Measurements from ENCODE around the gene GH2. TPM values are rescaled to one million over a fixed set of nuclear protein-coding genes. Genes with fewer than 3 reads are reported as not detected.
"Not testable (repeated sequence)": the region's sequence is repeated elsewhere in the genome, so short reads cannot be mapped to it uniquely, and the experiment has no call there.

Gene GH2
- total RNA-seq, 4 donors from 2014 or later, result not detected

DNA sequence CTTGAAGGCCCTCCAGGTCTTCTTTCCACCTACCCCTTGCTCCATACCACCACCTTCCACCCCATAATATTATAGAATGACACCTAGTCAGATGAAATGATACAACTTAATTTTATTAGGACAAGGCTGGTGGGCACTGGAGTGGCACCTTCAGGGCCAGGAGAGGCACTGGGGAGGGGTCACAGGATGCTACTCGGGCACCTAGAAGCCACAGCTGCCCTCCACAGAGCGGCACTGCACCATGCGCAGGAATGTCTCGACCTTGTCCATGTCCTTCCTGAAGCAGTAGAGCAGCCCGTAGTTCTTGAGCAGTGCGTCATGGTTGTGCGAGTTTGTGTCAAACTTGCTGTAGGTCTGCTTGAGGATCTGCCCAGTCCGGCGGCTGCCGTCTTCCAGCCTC is 13.1 kb upstream of the GH2 start:
- H3K27ac ChIP-seq; H3K4me1 ChIP-seq; H3K9me3 ChIP-seq; intact Hi-C loops (cut with DNase I; ENCODE audit: low total_unique reads); in situ Hi-C loops (cut with MboI; ENCODE audit: low sequenced_read_pairs in 4 of 4); H3K4me3 ChIP-seq; H3K36me3 ChIP-seq; DNase-seq; H3K27me3 ChIP-seq; ATAC-seq: not testable (repeated sequence)

DNA sequence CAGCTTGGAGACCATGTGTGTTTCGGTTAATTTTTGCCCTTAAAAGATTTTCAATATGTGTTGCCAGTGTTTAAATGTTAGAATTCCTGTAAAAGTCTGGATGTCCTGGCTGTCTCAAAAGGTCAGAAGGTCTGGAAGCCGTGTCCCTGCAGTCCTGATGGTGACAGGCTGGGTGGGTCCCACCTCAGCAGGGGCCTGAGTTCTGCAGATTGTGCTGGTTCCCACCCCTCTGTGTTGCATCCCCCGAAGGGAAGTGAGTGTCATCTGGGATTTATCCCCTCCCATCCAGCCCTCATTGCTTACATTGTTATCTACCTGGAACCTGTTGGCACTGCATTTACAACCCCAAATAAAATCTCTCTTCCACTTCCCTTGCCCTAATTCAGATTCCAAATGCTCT is 12.3 kb upstream of the GH2 start:
- H3K27ac ChIP-seq; ATAC-seq; H3K9me3 ChIP-seq; H3K27me3 ChIP-seq; DNase-seq; H3K36me3 ChIP-seq; H3K4me3 ChIP-seq; H3K4me1 ChIP-seq; in situ Hi-C loops (cut with MboI; ENCODE audit: low sequenced_read_pairs in 4 of 4); intact Hi-C loops (cut with DNase I; ENCODE audit: low total_unique reads): not testable (repeated sequence)

DNA sequence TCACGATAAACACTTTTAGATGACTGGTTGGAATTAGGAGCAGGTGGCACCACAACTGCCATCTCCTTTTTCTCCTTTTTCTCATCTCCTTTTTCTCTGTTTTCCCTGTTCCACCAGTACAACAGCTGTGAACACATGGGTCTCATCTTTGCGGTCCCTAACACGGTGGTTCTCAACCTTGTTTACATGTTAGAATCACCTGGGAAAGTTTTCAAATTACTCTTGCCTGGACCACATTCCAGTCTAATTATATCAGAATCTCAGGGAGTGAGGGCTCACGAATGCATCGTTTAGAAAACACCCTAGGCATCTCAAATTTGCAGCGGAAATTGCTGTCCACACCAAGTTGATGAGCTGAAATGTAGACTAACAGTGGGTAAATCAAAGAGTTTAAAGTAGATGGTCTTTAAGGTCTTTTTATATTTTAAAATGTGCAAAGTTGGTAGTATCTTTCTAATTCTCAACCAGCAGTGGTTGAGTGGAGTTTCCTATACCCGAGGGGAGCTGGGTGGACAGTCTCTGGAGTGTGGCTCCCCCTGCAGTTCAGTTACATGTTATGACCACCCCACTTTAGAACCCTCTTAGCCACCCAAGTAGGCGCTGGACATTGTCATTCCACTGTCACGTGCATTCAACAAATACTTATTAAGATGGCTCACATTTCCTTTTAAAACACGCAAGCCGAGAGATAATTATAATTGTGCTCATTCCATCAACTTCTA is 10.7 kb upstream of the GH2 start:
- ATAC-seq; DNase-seq; H3K9me3 ChIP-seq; intact Hi-C loops (cut with DNase I; ENCODE audit: low total_unique reads); H3K27me3 ChIP-seq; in situ Hi-C loops (cut with MboI; ENCODE audit: low sequenced_read_pairs in 4 of 4); H3K36me3 ChIP-seq; H3K4me1 ChIP-seq; H3K4me3 ChIP-seq; H3K27ac ChIP-seq: not testable (repeated sequence)
- TF ChIP-seq CTCF (IDR thresholded peaks at IDR 0.05 in 4 of 5, conservative IDR thresholded peaks at IDR 0.05 in 1 of 5), result peak in 1 of 5 experiments; percentile 13

- H3K27ac ChIP-seq; in situ Hi-C loops (cut with MboI; ENCODE audit: low sequenced_read_pairs in 4 of 4); H3K27me3 ChIP-seq; H3K4me1 ChIP-seq; H3K9me3 ChIP-seq; H3K4me3 ChIP-seq; DNase-seq; H3K36me3 ChIP-seq: not testable (repeated sequence)
- TF ChIP-seq CTCF (IDR thresholded peaks at IDR 0.05 in 4 of 5, conservative IDR thresholded peaks at IDR 0.05 in 1 of 5), result peak; percentile 1 to 49 (median 23)
- intact Hi-C loops (cut with DNase I; ENCODE audit: low total_unique reads), result loop anchor here (2.0 kb wide), 1 partner anchor 26 kb away; no protein-coding TSS in a partner anchor
- ATAC-seq, result peak; percentile 62 to 65
Observed at GRCh38 chr17:63889026-63889848, 7.5 kb upstream of the GH2 start.

DNA sequence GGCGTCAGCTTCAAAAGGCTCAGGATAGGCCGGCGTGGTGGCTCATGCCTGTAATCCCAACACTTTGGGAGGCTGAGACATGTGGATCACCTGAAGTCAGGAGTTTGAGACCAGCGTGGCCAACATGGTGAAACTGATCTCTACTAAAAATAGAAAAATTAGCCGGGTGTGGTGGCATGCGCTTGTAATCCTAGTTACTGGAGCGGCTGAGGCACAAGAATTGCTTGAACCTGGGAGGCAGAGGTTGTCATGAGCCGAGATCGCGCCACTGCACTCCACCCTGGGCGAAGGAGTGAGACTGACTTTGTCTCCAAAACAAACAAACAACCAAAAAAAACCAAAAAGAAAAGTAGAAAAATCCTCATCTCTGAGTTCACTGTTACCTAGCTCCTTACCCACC is 3.4 kb upstream of the GH2 start:
- in situ Hi-C loops (cut with MboI; ENCODE audit: low sequenced_read_pairs in 4 of 4); H3K27ac ChIP-seq; H3K27me3 ChIP-seq; H3K36me3 ChIP-seq; H3K4me3 ChIP-seq; H3K9me3 ChIP-seq; H3K4me1 ChIP-seq; intact Hi-C loops (cut with DNase I; ENCODE audit: low total_unique reads): not testable (repeated sequence)
- ATAC-seq, result peak; percentile 29 to 56
- DNase-seq, result peak in 1 of 2 donors; percentile 31

GRCh38 chr17:63882626-63883126 is 932 bp upstream of the GH2 start:
- ATAC-seq; H3K27ac ChIP-seq; H3K9me3 ChIP-seq; H3K36me3 ChIP-seq; intact Hi-C loops (cut with DNase I; ENCODE audit: low total_unique reads); DNase-seq; H3K4me1 ChIP-seq; in situ Hi-C loops (cut with MboI; ENCODE audit: low sequenced_read_pairs in 4 of 4); H3K27me3 ChIP-seq; H3K4me3 ChIP-seq: not testable (repeated sequence)

GRCh38 chr17:63881337-63881736 is 407 bp downstream of the GH2 start:
- H3K36me3 ChIP-seq; H3K4me3 ChIP-seq; H3K9me3 ChIP-seq; in situ Hi-C loops (cut with MboI; ENCODE audit: low sequenced_read_pairs in 4 of 4); ATAC-seq; intact Hi-C loops (cut with DNase I; ENCODE audit: low total_unique reads); H3K4me1 ChIP-seq; H3K27ac ChIP-seq; H3K27me3 ChIP-seq: not testable (repeated sequence)
- DNase-seq, result peak in 1 of 2 donors; percentile 18
